Muscle layer of duodenum (tissue), 2 donors: Measurements from ENCODE around the gene PDCD4.

Source experiments
- H3K27ac ChIP-seq: one replicate; pipeline ENCODE4 v1.7.0; 2013; ENCODE audit warnings: mild to moderate bottlenecking, low read length
- H3K27me3 ChIP-seq: one replicate; pipeline ENCODE4 v1.7.0; 2013; ENCODE audit warnings: low read depth, mild to moderate bottlenecking, control low read depth, low read length
- H3K36me3 ChIP-seq, 2 donors: one replicate each; pipeline ENCODE4 v1.7.0; 2013; ENCODE audit warnings: low read length in 2 of 2, control low read depth in 1 of 2, mild to moderate bottlenecking in 1 of 2; ENCODE audit not compliant: insufficient read depth in 2 of 2, control insufficient read depth in 1 of 2
- H3K4me1 ChIP-seq, 2 donors: one replicate each; pipeline ENCODE4 v1.7.0; 2013; ENCODE audit warnings: low read length in 2 of 2, mild to moderate bottlenecking in 2 of 2, control low read depth in 1 of 2, moderate library complexity in 1 of 2; ENCODE audit not compliant: insufficient read depth in 2 of 2, control insufficient read depth in 1 of 2
- H3K4me3 ChIP-seq, 2 donors: one replicate each; pipeline ENCODE4 v1.7.0; 2013; ENCODE audit warnings: low read length in 2 of 2, low read depth in 1 of 2, mild to moderate bottlenecking in 1 of 2
- H3K9me3 ChIP-seq, 2 donors: one replicate each; pipeline ENCODE4 v1.7.0; 2013; ENCODE audit warnings: low read length in 2 of 2, control low read depth in 1 of 2, mild to moderate bottlenecking in 1 of 2; ENCODE audit not compliant: control insufficient read depth in 1 of 2
- donor health status: healthy.

Gene PDCD4

DNA sequence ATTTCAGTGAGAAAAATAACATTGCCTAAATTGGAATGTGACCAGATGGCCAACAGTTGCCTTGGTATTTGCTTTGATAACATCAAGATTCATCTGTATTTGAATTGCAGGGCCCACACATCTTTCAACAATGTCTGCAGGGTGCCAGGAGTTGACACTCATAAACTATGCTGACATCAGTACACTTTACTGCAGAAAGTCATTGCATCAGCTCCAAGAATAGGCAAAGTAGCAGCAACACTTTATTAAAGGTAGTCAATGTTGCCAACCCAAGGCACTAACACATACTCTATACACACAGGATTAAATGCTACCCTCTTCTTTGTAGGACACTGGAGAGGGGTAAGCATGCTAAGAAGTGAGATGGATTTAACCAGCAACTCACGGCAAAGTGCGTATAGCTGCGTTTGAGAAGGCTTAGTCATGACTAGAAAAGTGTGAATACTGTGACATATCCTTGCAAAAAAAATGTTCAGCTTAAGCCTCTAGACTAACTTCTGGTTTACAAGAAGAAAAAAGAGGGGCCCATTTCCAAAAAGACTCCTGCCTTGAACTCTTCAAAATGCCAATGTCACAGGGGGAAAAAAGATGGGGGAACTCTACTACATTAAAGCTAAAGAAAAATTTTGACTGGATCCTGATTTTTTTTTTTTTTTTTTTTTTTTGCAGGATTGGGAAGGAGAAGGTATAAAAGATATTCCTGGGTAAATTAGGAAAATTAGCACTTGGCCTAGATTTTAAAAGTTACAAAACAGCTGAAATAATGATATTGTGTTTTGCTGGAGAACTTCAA, 45.0 kb downstream of the PDCD4 start:
- Histone ChIP-seq H3K9me3 (no peaks in the 10 kb centered on the region), H3K4me3 (no peak overlapping the region), H3K36me3 (peaks cover 0 to 6% of the 10 kb centered on the region in 2 donors), H3K27ac (no peak overlapping the region), H3K4me1 (peaks cover 0 to 10% of the 10 kb centered on the region in 2 donors), H3K27me3 (no peaks in the 10 kb centered on the region)

DNA sequence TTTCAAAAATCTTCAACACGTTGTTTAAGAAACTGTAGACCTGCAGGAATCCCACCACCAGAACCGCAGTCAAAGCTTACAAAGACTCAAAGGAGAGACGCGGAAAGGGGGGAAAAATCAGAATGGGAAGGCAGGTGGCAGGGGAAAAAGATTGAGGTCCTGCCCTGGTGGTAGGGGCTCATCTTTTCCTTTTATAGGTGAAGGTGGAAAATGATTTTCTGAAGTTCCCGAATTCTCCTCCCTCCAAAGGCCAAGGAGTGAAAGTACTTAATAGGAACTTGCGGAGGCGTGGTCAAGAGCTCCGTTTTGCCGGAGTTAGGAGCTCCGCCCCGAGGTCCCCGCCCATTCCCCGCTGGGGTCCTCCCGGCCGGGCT, 46.5 kb downstream of the PDCD4 start:
- H3K4me1 ChIP-seq: peaks cover 5 to 18% of the 10 kb centered on the region in 2 donors
- H3K27ac ChIP-seq: peak overlapping the region; percentile 98
- H3K27me3 ChIP-seq: no peaks in the 10 kb centered on the region
- no peaks in the 10 kb centered on the region for H3K9me3 ChIP-seq
- H3K36me3 ChIP-seq: peaks cover 0 to 6% of the 10 kb centered on the region in 2 donors
- peak overlapping the region; percentile 62 to 97 for H3K4me3 ChIP-seq

- peaks cover 11 to 24% of the 10 kb centered on the region in 2 donors for H3K4me1 ChIP-seq
- peak within 1 kb of the TSS; percentile 98 for H3K27ac ChIP-seq
- no peaks in the 10 kb centered on the region for H3K9me3 ChIP-seq
- H3K27me3 ChIP-seq: no peaks in the 10 kb centered on the region
- peak within 1 kb of the TSS; percentile 80 to 97 for H3K4me3 ChIP-seq
- peaks cover 0 to 6% of the 10 kb centered on the region in 2 donors for H3K36me3 ChIP-seq
Observed at GRCh38 chr10:110918643-110919348, 47.1 kb downstream of the PDCD4 start, which contains the start of gene BBIP1. BBIP1 (minus strand) TSS chr10:110919180; CDS start chr10:110918157, 1,023 bp downstream.

- Histone ChIP-seq H3K4me3 (peak within 1 kb of the TSS; percentile 80 to 97), H3K27me3 (no peaks in the 10 kb centered on the region), H3K36me3 (peaks cover 0 to 6% of the 10 kb centered on the region in 2 donors), H3K9me3 (no peaks in the 10 kb centered on the region), H3K4me1 (peaks cover 16 to 30% of the 10 kb centered on the region in 2 donors), H3K27ac (peak within 1 kb of the TSS; percentile 98)
Observed at GRCh38 chr10:110919349-110919931, 47.7 kb downstream of the PDCD4 start, which contains the start of gene SHOC2. SHOC2 (plus strand) TSS chr10:110919604; CDS start chr10:110964359, 44,755 bp downstream.

GRCh38 chr10:110919971-110920881, 48.5 kb downstream of the PDCD4 start:
- H3K36me3 ChIP-seq: peaks cover 0 to 6% of the 10 kb centered on the region in 2 donors
- H3K9me3 ChIP-seq: no peaks in the 10 kb centered on the region
- peak overlapping the region; percentile 80 to 87 for H3K4me3 ChIP-seq
- H3K27me3 ChIP-seq: no peaks in the 10 kb centered on the region
- H3K4me1 ChIP-seq: peaks cover 16 to 32% of the 10 kb centered on the region in 2 donors
- peak overlapping the region; percentile 88 for H3K27ac ChIP-seq

- no peak overlapping the region for H3K27ac ChIP-seq
- no peaks in the 10 kb centered on the region for H3K27me3 ChIP-seq
- peaks cover 16 to 35% of the 10 kb centered on the region in 2 donors for H3K4me1 ChIP-seq
- no peak overlapping the region for H3K4me3 ChIP-seq
- no peaks in the 10 kb centered on the region for H3K9me3 ChIP-seq
- H3K36me3 ChIP-seq: peaks cover 0 to under 1% of the 10 kb centered on the region in 2 donors
Observed at GRCh38 chr10:110923856-110924493, 52.2 kb downstream of the PDCD4 start.

GRCh38 chr10:110927461-110927860, 55.7 kb downstream of the PDCD4 start:
- Histone ChIP-seq H3K27ac (no peak overlapping the region), H3K4me1 (peaks cover 16 to 32% of the 10 kb centered on the region in 2 donors), H3K4me3 (no peak overlapping the region), H3K36me3 (no peaks in the 10 kb centered on the region), H3K27me3 (no peaks in the 10 kb centered on the region), H3K9me3 (no peaks in the 10 kb centered on the region)

- H3K4me3 ChIP-seq: no peak overlapping the region
- H3K27me3 ChIP-seq: no peaks in the 10 kb centered on the region
- no peaks in the 10 kb centered on the region for H3K9me3 ChIP-seq
- H3K4me1 ChIP-seq: peaks cover 5 to 20% of the 10 kb centered on the region in 2 donors
- no peak overlapping the region for H3K27ac ChIP-seq
- H3K36me3 ChIP-seq: no peaks in the 10 kb centered on the region
Observed at GRCh38 chr10:110931769-110932381, 60.1 kb downstream of the PDCD4 start.

- H3K27me3 ChIP-seq: no peaks in the 10 kb centered on the region
- H3K4me3 ChIP-seq: no peak overlapping the region
- H3K4me1 ChIP-seq: peaks cover 5 to 20% of the 10 kb centered on the region in 2 donors
- H3K36me3 ChIP-seq: no peaks in the 10 kb centered on the region
- no peaks in the 10 kb centered on the region for H3K9me3 ChIP-seq
- no peak overlapping the region for H3K27ac ChIP-seq
Observed at GRCh38 chr10:110932505-110933180, 60.9 kb downstream of the PDCD4 start.
